Islet of Langerhans (tissue), 1 donor: ENCODE results near the gene TJP3.

Source experiments
- FAIRE-seq: peaks from one replicate; lab custom pipeline; 2011; peaks lifted over from hg19 to GRCh38; lab: Jason Lieb, UNC

The TJP3 gene

DNA sequence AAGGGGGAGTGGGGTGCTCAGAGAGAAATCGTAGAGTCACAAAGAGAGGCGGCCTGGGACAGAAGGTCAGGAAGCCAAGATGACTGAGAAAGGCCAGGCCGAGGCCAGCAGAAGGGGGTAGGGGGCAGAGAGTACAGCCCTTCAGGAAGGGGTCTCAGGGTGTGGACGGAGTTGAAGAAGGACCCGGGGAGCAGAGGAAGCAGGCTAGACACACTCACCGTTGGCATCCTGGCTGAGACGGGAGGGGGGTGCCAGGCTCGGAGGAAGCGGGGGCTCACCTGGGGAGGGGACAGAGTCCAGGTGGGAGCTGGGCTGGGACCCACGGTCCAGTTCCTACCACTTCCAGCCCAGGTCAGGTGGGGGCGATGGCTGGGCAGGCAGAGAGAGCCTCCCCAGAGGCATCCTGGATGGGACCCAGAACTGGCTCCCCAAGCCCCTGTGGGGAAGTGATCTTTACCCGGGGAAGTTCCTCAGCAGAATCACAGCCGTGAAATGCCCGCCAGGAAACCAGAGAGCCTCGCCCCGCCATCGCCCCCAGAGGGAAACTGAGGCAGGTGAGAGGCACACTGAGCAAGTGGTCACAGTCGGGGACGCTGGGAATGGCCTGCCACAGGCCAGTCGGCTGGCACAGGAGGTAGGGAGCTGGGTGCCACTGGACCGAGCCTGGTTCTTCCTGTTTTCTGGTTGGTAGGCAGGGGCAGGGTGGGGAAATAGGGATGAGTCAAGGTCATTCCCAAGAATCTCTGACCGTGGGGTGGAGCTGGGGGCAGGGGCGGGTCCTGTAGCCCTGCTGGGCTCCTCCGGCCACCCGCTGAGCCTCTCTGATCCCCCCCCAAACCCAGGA is 76.6 kb downstream of the TJP3 start:
- FAIRE-seq = no peak

DNA sequence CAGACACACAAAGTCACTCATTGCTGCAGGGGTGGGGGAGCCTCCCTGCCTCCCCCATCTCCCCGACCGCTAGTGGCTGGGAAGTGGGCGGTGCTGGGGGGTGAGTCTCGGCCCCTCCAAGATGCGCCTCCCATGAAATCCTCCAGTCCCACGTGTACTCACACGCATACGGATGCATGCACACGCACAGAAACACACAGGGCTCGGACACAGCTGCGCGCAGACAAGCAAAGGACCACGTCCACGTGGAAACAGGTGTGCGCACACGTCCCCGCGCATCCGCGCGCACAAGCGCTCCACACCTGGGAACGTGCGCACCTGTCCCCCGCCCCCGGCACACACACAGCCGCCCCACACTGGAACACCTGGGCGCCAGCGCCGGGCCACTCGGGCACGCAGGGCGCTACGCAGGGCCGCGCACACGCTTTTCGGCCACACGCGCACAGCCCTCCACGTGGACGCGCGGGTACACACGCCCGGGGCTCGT is 77.3 kb downstream of the TJP3 start:
- no peak for FAIRE-seq

DNA sequence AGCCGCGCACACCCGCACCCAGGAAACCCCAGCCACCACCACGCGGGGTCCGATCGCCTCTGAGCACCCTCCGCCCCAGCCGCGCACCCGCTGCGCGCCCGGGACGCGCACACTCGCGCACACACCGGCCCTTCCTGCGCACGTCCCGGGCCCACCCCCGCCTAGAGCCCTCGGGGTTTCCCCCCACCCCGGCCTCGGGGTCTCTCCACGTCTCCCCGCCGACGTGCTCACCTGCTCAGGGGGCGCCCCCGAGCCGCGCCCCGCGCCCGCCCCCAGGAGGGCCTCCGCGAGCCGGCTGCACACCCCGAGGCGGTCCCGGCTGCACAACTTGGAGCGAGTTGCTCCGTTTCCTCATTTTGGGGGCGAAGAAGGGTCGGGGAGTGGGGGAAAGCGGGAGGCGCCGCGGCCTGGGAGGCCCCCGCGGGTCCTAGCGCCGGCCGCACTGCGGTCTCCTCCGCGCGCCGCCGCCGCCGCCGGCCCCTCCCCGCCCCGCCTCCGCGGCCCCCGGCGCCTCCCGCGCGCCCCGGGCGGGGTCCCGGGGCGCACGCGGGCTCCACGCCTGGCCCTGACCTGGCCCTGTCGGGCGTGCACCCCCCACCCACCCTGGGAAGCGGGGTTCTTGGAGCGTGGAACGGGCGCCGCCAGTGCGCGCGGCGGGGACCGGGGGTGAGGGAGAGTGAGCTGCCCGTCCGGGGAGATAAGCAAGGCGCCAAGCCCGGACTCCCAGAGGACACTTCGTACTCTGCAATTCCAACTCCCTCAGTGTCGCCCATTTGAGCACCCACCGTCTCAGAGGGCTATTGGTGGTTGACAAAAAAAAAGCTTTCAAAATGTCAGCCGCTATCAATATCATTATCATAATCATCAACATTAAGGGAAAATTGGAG is 78.0 kb downstream of the TJP3 start, which contains the start of gene MATK:
Gene MATK (minus strand): TSS at position 444 of the 887 bp plus-strand sequence. CDS start 1,246 bp downstream, outside the sequence.
- no peak for FAIRE-seq

DNA sequence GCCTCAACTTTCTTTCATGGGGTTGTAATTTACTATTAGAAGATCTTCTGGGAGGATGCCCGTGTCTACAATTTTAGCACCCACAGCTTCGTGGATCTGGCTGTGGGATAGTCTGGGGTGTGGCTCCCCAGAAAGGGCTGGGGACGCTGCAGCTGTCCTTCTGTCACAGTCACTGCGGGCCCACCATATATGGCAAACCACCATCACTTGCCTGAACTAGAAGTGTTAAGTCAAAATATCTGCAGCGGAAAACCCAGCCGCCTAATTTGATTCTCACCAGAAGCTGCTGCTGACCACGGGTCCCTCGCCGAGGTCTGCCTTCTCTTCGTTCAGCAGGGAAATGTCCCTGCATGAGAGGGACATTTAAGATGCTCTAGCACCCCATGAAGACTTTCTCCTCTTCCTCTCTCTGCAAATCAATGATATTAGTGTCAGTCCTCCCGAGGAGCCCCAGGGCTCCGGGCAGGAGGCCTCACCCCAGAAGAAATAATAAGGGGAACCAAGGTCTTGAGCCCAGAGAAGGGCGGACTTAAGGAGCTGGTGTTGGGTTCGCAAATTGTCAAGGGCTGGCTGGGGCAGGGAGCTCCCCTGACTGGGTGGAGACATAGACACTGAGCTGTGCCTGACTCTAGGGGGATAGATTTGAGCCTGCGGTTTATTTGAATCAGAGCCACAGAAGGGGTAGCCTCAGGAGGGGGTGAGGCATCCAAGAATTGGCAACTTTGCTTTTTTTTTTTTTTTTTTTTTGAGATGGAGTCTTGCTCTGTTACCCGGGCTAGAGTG is 81.0 kb downstream of the TJP3 start:
- FAIRE-seq = no peak

DNA sequence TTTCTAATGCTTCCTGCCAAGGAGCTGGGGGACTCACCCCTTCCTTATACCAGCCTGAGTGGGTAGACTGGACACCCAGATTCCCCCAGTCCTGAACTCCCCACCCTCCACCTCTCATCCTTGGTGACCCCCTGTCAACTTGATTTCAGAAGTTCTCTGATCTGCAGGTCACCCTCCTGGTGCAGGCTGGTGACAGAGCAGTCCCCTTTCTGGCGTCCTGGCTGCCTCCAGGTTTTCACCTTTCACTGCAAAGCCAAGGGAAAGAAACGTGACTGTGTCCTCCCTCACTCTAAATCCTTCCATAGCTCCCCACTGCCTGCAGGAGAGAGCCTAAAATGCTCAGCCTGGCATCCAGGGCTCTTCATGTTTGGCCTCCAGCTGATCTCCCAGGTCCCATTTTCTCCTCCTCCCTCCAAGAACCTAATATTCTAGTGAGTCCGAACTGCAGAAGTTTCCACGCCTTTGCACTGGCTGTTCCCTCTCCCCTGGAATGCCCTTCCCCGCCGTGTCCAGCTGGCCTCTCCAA is 82.1 kb downstream of the TJP3 start:
- no peak for FAIRE-seq

DNA sequence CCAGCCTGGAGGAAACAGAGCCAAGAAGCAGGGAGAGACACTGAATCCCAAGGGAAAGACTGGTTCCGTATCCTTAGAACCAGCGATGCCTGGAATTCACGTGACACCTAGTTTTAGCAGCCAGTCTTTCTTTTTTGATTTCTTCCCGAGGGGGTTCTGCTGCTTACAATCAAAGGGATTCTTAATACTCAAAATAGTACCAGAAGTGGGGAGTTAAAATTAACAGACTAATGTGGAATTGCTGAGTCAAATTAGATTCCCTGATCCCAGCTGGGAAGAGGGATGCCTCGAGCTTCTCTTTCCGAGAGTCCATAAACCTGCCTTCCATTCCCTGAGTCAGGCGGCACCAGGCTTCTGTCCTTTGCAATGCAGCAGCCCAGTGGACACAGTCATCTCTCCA is 82.8 kb downstream of the TJP3 start:
- FAIRE-seq = no peak

DNA sequence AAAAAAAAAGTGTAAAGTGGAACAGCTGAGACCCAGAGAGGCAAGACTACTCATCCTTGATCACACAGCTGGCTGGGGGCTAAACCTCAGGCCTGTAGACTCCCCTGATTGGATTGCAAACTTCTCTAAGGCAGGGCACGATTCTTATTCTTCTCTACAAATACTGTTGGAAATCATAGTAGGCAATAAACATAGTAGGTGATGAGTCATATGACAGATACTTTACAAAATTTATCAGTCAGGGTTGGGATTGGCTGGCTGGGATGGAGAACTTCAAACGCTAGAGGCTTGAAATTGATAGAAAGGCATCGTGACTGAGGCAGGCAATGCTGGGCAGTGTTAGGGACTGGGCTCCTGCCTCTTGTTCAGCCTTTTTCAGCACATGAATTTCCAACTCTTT is 83.9 kb downstream of the TJP3 start:
- FAIRE-seq = no peak

DNA sequence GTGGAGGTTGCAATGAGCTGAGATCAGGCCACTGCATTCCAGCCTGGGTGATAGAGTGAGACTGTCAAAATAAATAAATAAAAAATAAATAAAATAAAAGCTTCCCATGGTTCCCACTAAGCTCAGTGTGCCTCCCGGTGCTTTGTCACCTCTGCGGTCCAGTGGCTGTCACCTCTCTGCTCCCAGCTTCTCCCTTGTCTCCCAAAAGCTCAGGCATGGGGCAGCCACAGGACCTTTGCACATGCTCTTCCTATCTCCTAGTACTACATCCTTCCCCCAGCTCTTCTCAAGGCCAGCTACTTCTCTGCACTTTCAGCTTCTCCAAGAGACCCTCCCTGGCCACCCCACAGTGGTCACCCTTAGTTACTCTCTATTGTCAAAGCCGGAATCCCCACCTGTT is 85.6 kb downstream of the TJP3 start:
- no peak for FAIRE-seq

DNA sequence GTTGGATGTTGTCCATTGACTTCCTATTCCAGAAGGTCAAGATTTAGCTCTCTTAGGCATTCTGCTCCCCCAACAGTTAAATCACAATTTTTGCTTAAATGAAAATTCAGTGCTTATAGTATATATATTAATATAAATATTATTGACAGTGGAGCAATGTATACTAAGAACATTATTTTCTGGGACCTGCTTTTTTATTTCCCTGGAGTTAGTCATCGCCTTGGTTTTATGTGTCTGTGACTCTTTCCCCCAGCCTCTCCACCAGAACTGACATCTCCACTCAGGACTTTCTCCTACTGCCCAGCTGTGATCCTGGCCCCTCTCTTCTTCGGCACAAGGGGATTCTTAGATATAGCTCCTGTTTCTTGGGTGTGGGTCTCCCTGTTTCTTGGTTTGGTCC is 88.2 kb downstream of the TJP3 start:
- no peak for FAIRE-seq

DNA sequence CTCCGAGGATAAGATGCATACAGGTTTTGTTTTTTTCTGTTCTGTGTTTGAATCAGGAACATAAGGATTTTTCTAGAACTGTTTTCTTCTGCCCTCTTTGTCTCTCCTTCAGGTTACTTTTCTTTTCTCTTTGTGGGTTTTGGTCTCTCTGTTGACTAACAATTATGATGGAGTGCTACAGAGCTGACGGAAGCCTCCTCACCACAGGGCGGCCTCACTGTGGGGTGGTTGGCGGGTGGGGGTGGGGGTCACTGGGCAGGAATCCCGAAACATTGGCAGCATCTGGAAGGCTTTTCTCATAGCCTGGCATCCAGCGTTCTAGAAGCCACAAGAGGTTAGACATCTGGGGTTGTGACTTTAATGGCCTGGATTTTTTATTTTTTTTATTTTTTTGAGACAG is 90.0 kb downstream of the TJP3 start:
- no peak for FAIRE-seq
